Measurements from ENCODE around the gene LGR4. TPM values are rescaled to one million over a fixed set of nuclear protein-coding genes. Genes with fewer than 3 reads are reported as not detected.
A peak's percentile ranks its signal among the peaks of the same experiment; 100 is the strongest.

LGR4 gene
- total and polyA plus RNA-seq, 2 donors (not counting 1 experiment from before 2014, with no cell fraction given) = 0.92 to 3.3 TPM

GRCh38 chr11:27363576-27364117 is 108.9 kb downstream of the LGR4 start:
- H3K9me3 ChIP-seq (ENCODE audit: control extremely low read depth in 1 of 3, control insufficient read depth in 2 of 3, insufficient read depth in 1 of 3, low read length in 2 of 3) = no peaks in the 10 kb centered on the region
- H4K20me1 ChIP-seq (ENCODE audit: control insufficient read depth, insufficient read depth, low read length, poor library complexity, severe bottlenecking) = no peaks in the 10 kb centered on the region
- TF ChIP-seq EZH2 (IDR thresholded peaks at IDR 0.05; ENCODE audit: borderline replicate concordance, insufficient read depth, low read depth, low read length, poor library complexity, severe bottlenecking) = no peak
- TF ChIP-seq CTCF (IDR thresholded peaks at IDR 0.05) = no peak
- ChIA-PET CTCF (interaction anchor here (1.1 kb wide), 2 partner anchors 122 to 135 kb away, joined by 3 read pairs; no protein-coding TSS in a partner anchor), POLR2A (no interaction called here)
- Mint-ChIP-seq H3K4me3 (peak overlapping the region; percentile 90), H3K27me3 (no peaks in the 10 kb centered on the region), H3K9me3 (ENCODE audit: insufficient read depth) (no peaks in the 10 kb centered on the region), H3K4me1 (peaks cover 18% of the 10 kb centered on the region), H3K27ac (peak overlapping the region; percentile 88)
- H3K4me2 ChIP-seq (replicated peaks; ENCODE audit: low read depth, low read length, poor library complexity, severe bottlenecking) = peak overlapping the region; percentile 75
- ATAC-seq (ENCODE audit: low read depth) (no peak), DNase-seq (no peak)
- peaks cover 8 to 14% of the 10 kb centered on the region in 2 donors for H3K4me1 ChIP-seq (ENCODE audit: control insufficient read depth in 2 of 2, insufficient read depth in 2 of 2, low read length in 2 of 2)
- H3K4me3 ChIP-seq (ENCODE audit: control extremely low read depth in 1 of 5, extremely low read depth in 1 of 5, insufficient read depth in 1 of 5, low read depth in 2 of 5, low read length in 4 of 5) = peak overlapping the region; percentile 49 to 77 (median 64)
- H3K27me3 ChIP-seq (replicated peaks in 1 of 4; ENCODE audit: control extremely low read depth in 1 of 4, control insufficient read depth in 3 of 4, insufficient read depth in 4 of 4, low read length in 3 of 4) = no peaks in the 10 kb centered on the region
- 16% methylated on average over 7 of the region's 13 CpGs for WGBS (ENCODE audit: insufficient coverage)
- peak overlapping the region in 1 of 2 donors; percentile 62 for H3K27ac ChIP-seq (ENCODE audit: low read length in 2 of 2)
- H3K79me2 ChIP-seq (ENCODE audit: control insufficient read depth, insufficient read depth, low read length) = no peaks in the 10 kb centered on the region
- peak overlapping the region; percentile 75 for H3K9ac ChIP-seq (ENCODE audit: low read length)
- H3K36me3 ChIP-seq (replicated peaks in 1 of 2; ENCODE audit: control extremely low read depth in 1 of 2, control insufficient read depth in 1 of 2, extremely low read depth in 1 of 2, insufficient read depth in 2 of 2, low read length in 1 of 2) = no peaks in the 10 kb centered on the region
- intact Hi-C loops (cut with micrococcal nuclease) = loop anchor here (1.0 to 2.0 kb wide), 3 partner anchors 109 to 745 kb away; partner anchors contain the start of genes KIF18A, LGR4, LIN7C and METTL15
- peak overlapping the region; percentile 98 for H2AFZ ChIP-seq (ENCODE audit: insufficient read depth, low read depth, low read length, poor library complexity, severe bottlenecking)
